Peyer's patch (tissue), 4 donors: ENCODE results near the gene STK32B. TPM values are rescaled to one million over a fixed set of nuclear protein-coding genes. Genes with fewer than 3 reads are reported as not detected.

ENCODE experiments used
- DNase-seq, 3 donors: peaks; one replicate each; pipeline ENCODE4 v3.0.0-alpha.2; 2017 to 2019
- H3K27ac ChIP-seq, 4 donors: fragments of 200-600 bp; sonication (generic); one replicate each; pipeline ENCODE4 v1.5.1; 2016 to 2019
- H3K27me3 ChIP-seq, 2 donors: fragments of 200-600 bp; sonication (generic); one replicate each; pipeline ENCODE4 v1.5.1; 2019
- H3K36me3 ChIP-seq, 3 donors: fragments of 200-600 bp; sonication (generic); one replicate each; pipeline ENCODE4 v1.5.1; 2016 to 2019
- H3K4me1 ChIP-seq, 4 donors: fragments of 200-600 bp; sonication (generic); one replicate each; pipeline ENCODE4 v1.5.1; 2016 to 2019
- H3K4me3 ChIP-seq, 4 donors: fragments of 200-600 bp; sonication (generic); 1 replicate in 3 of 4; 2 replicates in 1 of 4; pipeline ENCODE4 v1.5.1; 2016 to 2019; ENCODE audit warnings: mild to moderate bottlenecking in 1 of 4
- H3K9me3 ChIP-seq, 4 donors: fragments of 200-600 bp; sonication (generic); one replicate each; pipeline ENCODE4 v1.5.1; 2016 to 2019; ENCODE audit warnings: mild to moderate bottlenecking in 1 of 4
- POLR2A ChIP-seq, 2 donors: fragments of 450-650 bp; IDR thresholded peaks; one replicate each; pipeline ENCODE4 v1.5.1; 2017; ENCODE audit warnings: antibody characterized with exemption in 2 of 2, mild to moderate bottlenecking in 2 of 2, moderate library complexity in 2 of 2
- total RNA-seq, 4 donors: library from RNA; depleted of rRNA; stranded (reverse); fragments of >200 nt; gene quantifications; one replicate each; pipeline ENCODE4 v1.1.0, GENCODE V29; 2016
- TF ChIP-seq, protein P1 (sequence below), 6 experiments: fragments of 450-650 bp in 4 of 6; fragments of 200-600 bp in 2 of 6; sonication (generic) in 1 of 6; IDR thresholded peaks; one replicate each; pipeline ENCODE4 v1.5.1; 2017 to 2019; ENCODE audit warnings: antibody characterized with exemption in 6 of 6, mild to moderate bottlenecking in 3 of 6, moderate library complexity in 1 of 6

Gene STK32B
- total RNA-seq, 4 donors from 2014 or later, result 0.35 to 3.3 (median 1.3) TPM

DNA sequence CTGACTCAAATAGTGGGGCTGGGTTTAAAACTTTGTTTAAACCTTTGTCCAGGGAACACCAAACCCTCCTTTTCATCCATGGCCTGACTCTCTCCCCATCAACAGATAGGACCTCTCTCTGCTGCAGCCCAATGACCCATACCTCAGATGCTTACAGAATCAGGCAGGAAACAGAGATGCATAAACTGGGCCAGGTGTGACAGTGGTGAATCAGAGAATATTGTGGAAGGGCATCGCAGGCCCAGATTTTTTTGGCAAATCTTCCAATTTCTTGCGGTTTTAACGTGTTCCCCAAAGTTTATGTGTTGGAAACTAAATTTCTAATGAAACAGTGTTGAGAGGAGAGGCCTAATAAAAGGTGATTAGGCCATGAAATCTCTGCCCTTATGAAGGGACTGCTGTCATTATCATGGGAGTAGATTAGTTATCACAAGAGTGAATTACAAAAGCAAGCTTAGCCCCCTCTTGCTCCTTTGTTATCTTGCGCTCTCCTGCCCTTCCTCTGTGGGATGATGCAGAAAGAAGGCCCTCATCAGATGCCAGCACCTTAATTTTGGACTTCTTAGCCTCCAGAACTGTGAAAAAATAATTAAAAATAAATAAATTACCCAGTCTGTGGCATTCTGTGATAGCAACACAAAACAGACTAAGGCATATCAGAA lies 82.8 kb downstream of the STK32B start:
- H3K27me3 ChIP-seq, result no peaks in the 10 kb centered on the region
- no peak overlapping the region for H3K4me3 ChIP-seq
- DNase-seq, result no peak
- TF ChIP-seq, protein P1, sequence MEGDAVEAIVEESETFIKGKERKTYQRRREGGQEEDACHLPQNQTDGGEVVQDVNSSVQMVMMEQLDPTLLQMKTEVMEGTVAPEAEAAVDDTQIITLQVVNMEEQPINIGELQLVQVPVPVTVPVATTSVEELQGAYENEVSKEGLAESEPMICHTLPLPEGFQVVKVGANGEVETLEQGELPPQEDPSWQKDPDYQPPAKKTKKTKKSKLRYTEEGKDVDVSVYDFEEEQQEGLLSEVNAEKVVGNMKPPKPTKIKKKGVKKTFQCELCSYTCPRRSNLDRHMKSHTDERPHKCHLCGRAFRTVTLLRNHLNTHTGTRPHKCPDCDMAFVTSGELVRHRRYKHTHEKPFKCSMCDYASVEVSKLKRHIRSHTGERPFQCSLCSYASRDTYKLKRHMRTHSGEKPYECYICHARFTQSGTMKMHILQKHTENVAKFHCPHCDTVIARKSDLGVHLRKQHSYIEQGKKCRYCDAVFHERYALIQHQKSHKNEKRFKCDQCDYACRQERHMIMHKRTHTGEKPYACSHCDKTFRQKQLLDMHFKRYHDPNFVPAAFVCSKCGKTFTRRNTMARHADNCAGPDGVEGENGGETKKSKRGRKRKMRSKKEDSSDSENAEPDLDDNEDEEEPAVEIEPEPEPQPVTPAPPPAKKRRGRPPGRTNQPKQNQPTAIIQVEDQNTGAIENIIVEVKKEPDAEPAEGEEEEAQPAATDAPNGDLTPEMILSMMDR (IDR thresholded peaks at IDR 0.05), result no peak
- TF ChIP-seq POLR2A (IDR thresholded peaks at IDR 0.05), result no peak
- H3K4me1 ChIP-seq, result no peaks in the 10 kb centered on the region
- no peak overlapping the region for H3K27ac ChIP-seq
- H3K36me3 ChIP-seq, result no peaks in the 10 kb centered on the region
- no peaks in the 10 kb centered on the region for H3K9me3 ChIP-seq

DNA sequence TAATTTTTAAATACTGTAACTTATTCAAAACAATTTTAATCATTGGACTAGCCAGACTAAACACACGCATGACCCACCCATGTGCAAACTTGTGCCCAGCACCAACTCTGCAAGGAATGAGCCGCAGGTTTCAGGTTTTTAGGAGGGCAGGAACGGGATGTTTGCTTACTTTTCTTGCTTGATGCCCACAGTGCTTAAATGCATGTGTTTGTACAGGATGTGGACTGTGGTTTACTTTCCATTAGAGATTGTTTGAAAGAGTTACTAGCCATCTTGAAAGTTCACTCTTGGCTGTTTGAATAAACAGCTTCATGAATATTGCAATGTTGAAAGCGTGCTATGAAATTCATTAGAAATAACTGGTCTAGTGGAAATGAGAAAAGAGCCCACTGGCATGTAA lies 83.3 kb downstream of the STK32B start:
- no peaks in the 10 kb centered on the region for H3K36me3 ChIP-seq
- DNase-seq, result no peak
- no peaks in the 10 kb centered on the region for H3K4me1 ChIP-seq
- TF ChIP-seq, protein P1 (IDR thresholded peaks at IDR 0.05), result no peak
- TF ChIP-seq POLR2A (IDR thresholded peaks at IDR 0.05), result no peak
- H3K9me3 ChIP-seq, result no peaks in the 10 kb centered on the region
- H3K4me3 ChIP-seq, result no peak overlapping the region
- H3K27ac ChIP-seq, result no peak overlapping the region
- no peaks in the 10 kb centered on the region for H3K27me3 ChIP-seq

DNA sequence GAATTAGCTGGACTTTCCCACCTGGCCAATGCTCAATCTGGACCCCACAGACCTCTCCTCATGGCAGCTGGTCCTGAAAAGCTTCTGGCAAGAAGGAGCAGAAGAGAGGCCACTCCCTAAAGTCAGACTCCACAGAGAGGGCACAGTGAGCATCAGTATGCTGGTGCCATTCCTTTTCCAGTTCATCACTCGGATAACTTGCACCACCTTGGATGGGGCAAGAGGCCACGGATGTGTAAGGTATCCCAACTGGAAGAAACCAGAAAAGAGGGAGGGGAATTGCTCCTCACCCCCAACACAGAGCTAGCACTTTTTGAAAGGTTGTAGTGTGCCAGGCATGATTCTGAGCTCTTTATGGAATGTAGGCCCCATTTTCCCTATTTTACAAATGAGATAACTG lies 85.9 kb downstream of the STK32B start:
- Histone ChIP-seq H3K27me3 (no peaks in the 10 kb centered on the region), H3K4me3 (no peak overlapping the region), H3K9me3 (no peaks in the 10 kb centered on the region), H3K4me1 (no peaks in the 10 kb centered on the region), H3K27ac (no peak overlapping the region), H3K36me3 (no peaks in the 10 kb centered on the region)
- DNase-seq, result no peak
- no peak for TF ChIP-seq POLR2A (IDR thresholded peaks at IDR 0.05)
- TF ChIP-seq, protein P1 (IDR thresholded peaks at IDR 0.05), result no peak

DNA sequence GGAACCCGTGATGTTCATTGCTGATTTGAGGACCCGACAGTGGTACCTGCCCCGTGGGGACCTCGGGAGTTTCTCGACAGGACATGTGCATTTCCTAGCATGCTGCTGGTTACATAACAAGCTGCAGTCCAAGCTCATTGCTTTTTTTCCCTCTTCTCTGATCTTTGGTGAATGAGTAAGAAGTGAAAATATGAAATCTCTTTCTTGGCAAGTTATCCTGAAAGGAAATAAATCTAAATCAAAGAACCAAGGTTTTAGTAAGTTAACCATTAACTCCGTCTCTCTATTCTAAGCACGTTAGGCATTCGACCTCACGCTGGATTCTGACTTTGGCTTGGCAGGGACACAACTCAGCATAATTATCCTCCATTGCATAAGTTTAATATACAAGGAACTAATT lies 86.6 kb downstream of the STK32B start:
- no peak for DNase-seq
- Histone ChIP-seq H3K27me3 (no peaks in the 10 kb centered on the region), H3K9me3 (no peaks in the 10 kb centered on the region), H3K27ac (no peak overlapping the region), H3K4me3 (no peak overlapping the region), H3K36me3 (no peaks in the 10 kb centered on the region), H3K4me1 (no peaks in the 10 kb centered on the region)
- TF ChIP-seq, protein P1 (IDR thresholded peaks at IDR 0.05), result no peak
- TF ChIP-seq POLR2A (IDR thresholded peaks at IDR 0.05), result no peak

DNA sequence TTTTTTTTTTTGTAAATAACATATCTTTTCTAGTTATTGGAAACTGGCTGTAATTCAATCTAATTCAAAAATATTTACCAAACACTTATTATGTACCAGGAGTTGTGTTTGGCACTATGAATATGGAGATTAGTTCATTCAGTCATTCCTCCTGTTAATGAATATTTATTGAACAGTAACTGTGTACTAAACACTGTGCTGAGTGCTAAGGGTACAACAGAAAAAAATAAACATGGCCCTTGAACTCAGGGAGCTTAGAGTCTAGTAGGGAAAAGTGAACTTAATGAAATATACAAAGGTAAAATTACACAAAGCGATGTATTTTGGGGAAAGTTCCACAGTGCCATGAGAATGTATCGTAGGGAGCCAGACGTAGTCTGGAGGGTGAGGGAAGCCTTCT lies 87.1 kb downstream of the STK32B start:
- no peak overlapping the region for H3K27ac ChIP-seq
- no peak overlapping the region for H3K4me3 ChIP-seq
- H3K4me1 ChIP-seq, result no peaks in the 10 kb centered on the region
- no peaks in the 10 kb centered on the region for H3K9me3 ChIP-seq
- DNase-seq, result no peak
- no peak for TF ChIP-seq POLR2A (IDR thresholded peaks at IDR 0.05)
- H3K27me3 ChIP-seq, result no peaks in the 10 kb centered on the region
- no peaks in the 10 kb centered on the region for H3K36me3 ChIP-seq

DNA sequence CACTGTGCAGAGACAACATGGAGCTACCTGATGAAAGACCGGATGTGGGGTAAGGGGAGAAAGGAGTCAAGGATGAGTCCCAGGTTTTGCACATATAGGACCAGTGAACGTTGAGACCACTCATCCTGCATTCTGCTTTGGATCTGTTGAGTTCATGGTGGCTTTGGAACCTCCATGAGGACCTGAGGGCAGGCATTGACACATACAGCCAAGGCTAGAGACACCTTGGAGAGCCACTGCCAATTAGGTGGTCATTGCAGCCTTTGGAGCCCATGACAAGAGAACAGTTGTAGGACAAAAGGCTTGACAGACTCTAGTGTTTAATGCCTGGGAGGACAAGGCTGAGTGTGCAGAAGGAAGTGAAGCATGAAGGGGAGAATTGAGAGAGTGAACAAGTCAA lies 87.9 kb downstream of the STK32B start:
- H3K9me3 ChIP-seq, result no peaks in the 10 kb centered on the region
- no peaks in the 10 kb centered on the region for H3K27me3 ChIP-seq
- H3K27ac ChIP-seq, result no peak overlapping the region
- no peaks in the 10 kb centered on the region for H3K36me3 ChIP-seq
- H3K4me1 ChIP-seq, result no peaks in the 10 kb centered on the region
- H3K4me3 ChIP-seq, result no peak overlapping the region
- DNase-seq, result no peak
- TF ChIP-seq, protein P1 (IDR thresholded peaks at IDR 0.05), result no peak
- TF ChIP-seq POLR2A (IDR thresholded peaks at IDR 0.05), result no peak
